HepG2 (cell line): Measurements from ENCODE around the gene SNAI1. TPM values are rescaled to one million over a fixed set of nuclear protein-coding genes. Genes with fewer than 3 reads are reported as not detected.
"Not testable (repeated sequence)": the region's sequence is repeated elsewhere in the genome, so short reads cannot be mapped to it uniquely, and the experiment has no call there.

Experiments
- ATAC-seq: fragments of 200-7000 bp; cut with Tn5 transposase; 3 replicates; pipeline ENCODE4 v1.9.1; 2020; ENCODE audit warnings: mild to moderate bottlenecking, moderate library complexity
- BruUV-seq: library from RNA; stranded (reverse); fragments of 400-500 nt; replicated peaks from 2 replicates; lab custom pipeline; 2021; lab: Mats Ljungman, UMichigan
- CTCF ChIA-PET: fragments of 300-600 bp; formaldehyde crosslinking; extraction: SDS; loops from one replicate; lab custom pipeline; 2021; ENCODE audit warnings: low total read pairs, inconsistent platforms, low intra/inter-chr PET ratio; lab: Yijun Ruan, JAX
- POLR2A ChIA-PET: fragments of 350-600 bp; sonication (Branson Sonifier 250); formaldehyde crosslinking; loops from one replicate; lab custom pipeline; 2020; ENCODE audit warnings: antibody characterized with exemption, inconsistent platforms; lab: Yijun Ruan, JAX
- DNase-seq: peaks from one replicate; pipeline ENCODE4 v3.0.0-alpha.2; 2015; ENCODE audit warnings: low spot score
- FAIRE-seq: peaks from 3 replicates; lab custom pipeline; 2011; peaks lifted over from hg19 to GRCh38; lab: Jason Lieb, UNC
- H2AFZ ChIP-seq: one replicate; pipeline ENCODE4 v1.6.1; 2011; ENCODE audit warnings: low read length, inconsistent platforms
- H3K27ac ChIP-seq: fragments of 300-600 bp; 3 replicates; pipeline ENCODE4 v1.8.0; 2011; ENCODE audit warnings: mixed run types, mild to moderate bottlenecking, mixed read lengths, low read length, inconsistent platforms; ENCODE audit not compliant: insufficient read depth; ENCODE audit errors: extremely low read length
- H3K27me3 ChIP-seq, 2 experiments: fragments of 200-600 bp in 1 of 2; 2 replicates in 1 of 2; 3 replicates in 1 of 2; pipeline versions ENCODE4 v1.6.0 to v1.8.0; 2011; ENCODE audit warnings: low read length in 2 of 2, mild to moderate bottlenecking in 2 of 2, moderate library complexity in 2 of 2, inconsistent platforms in 1 of 2; ENCODE audit not compliant: insufficient read depth in 2 of 2, control insufficient read depth in 1 of 2
- H3K36me3 ChIP-seq, 2 experiments: fragments of 200-600 bp in 1 of 2; replicated peaks in 1 of 2; 2 replicates in 1 of 2; 3 replicates in 1 of 2; pipeline versions ENCODE4 v1.5.1 to v1.8.0; 2011; ENCODE audit warnings: low read length in 2 of 2, inconsistent platforms in 1 of 2; ENCODE audit not compliant: insufficient read depth in 2 of 2, control insufficient read depth in 1 of 2
- H3K4me1 ChIP-seq: 2 replicates; pipeline ENCODE4 v1.5.1; 2012; ENCODE audit warnings: low read length, inconsistent platforms; ENCODE audit not compliant: insufficient read depth
- H3K4me2 ChIP-seq: 2 replicates; pipeline ENCODE4 v1.6.0; 2011; ENCODE audit warnings: low read depth, low read length, inconsistent platforms
- H3K4me3 ChIP-seq, 3 experiments: fragments of 200-600 bp in 1 of 3; sonication (generic), shearing (Covaris generic) in 1 of 3; replicated peaks in 1 of 3; 2 replicates each; pipeline ENCODE4 v1.5.1; 2011 to 2016; ENCODE audit warnings: low read length in 3 of 3, inconsistent platforms in 2 of 3, low read depth in 2 of 3, mild to moderate bottlenecking in 2 of 3, control low read depth in 1 of 3, mixed read lengths in 1 of 3; ENCODE audit not compliant: insufficient read depth in 1 of 3
- H3K79me2 ChIP-seq: one replicate; pipeline ENCODE4 v1.6.1; 2011; ENCODE audit warnings: low read length, inconsistent platforms; ENCODE audit not compliant: insufficient read depth
- H3K9ac ChIP-seq: 2 replicates; pipeline ENCODE4 v1.6.0; 2011; ENCODE audit warnings: mild to moderate bottlenecking, low read depth, low read length, inconsistent platforms; ENCODE audit not compliant: insufficient read depth
- H3K9me3 ChIP-seq: 2 replicates; pipeline ENCODE4 v1.5.1; 2012; ENCODE audit warnings: mild to moderate bottlenecking, low read length
- H4K20me1 ChIP-seq: 2 replicates; pipeline ENCODE4 v1.6.0; 2011; ENCODE audit warnings: inconsistent platforms, mild to moderate bottlenecking, low read length, moderate library complexity; ENCODE audit not compliant: insufficient read depth
- ADNP ChIP-seq: sonication (generic); formaldehyde crosslinking; IDR thresholded peaks from 2 replicates; pipeline ENCODE4 v1.4.0; 2020; ENCODE audit warnings: missing genetic modification reagents
- DRAP1 ChIP-seq: IDR thresholded peaks from 2 replicates; pipeline ENCODE4 v1.6.1; 2016; ENCODE audit warnings: missing genetic modification reagents, missing compliant biosample characterization
- ETV6 ChIP-seq: sonication (generic); formaldehyde crosslinking; conservative IDR thresholded peaks from 2 replicates; pipeline ENCODE4 v1.4.0; 2020; ENCODE audit warnings: missing genetic modification reagents
- HNRNPH1 ChIP-seq: fragments of 200-400 bp; formaldehyde crosslinking; optimal IDR thresholded peaks from 2 replicates; pipeline ENCODE3; 2017; ENCODE audit warnings: mild to moderate bottlenecking, low read depth, low read length
- HOXD1 ChIP-seq: sonication (generic); formaldehyde crosslinking; IDR thresholded peaks from 2 replicates; pipeline ENCODE4 v1.5.0; 2020; ENCODE audit warnings: missing genetic modification reagents
- SIX1 ChIP-seq: sonication (generic); formaldehyde crosslinking; IDR thresholded peaks from 2 replicates; pipeline ENCODE4 v1.4.0; 2020; ENCODE audit warnings: missing genetic modification reagents, borderline replicate concordance
- SMAD1 ChIP-seq: sonication (generic); formaldehyde crosslinking; IDR thresholded peaks from 2 replicates; pipeline ENCODE4 v1.4.0; 2020; ENCODE audit warnings: missing genetic modification reagents, low read depth, mild to moderate bottlenecking, borderline replicate concordance
- ZMYM3 ChIP-seq: sonication (generic); formaldehyde crosslinking; IDR thresholded peaks from 2 replicates; pipeline ENCODE4 v1.5.1; 2020; ENCODE audit warnings: mild to moderate bottlenecking, missing genetic modification reagents
- ZNF12 ChIP-seq: sonication (generic); formaldehyde crosslinking; IDR thresholded peaks from 2 replicates; pipeline ENCODE4 v1.5.0; 2020; ENCODE audit warnings: missing genetic modification reagents
- ZNF20 ChIP-seq: sonication (generic); formaldehyde crosslinking; IDR thresholded peaks from 2 replicates; pipeline ENCODE4 v1.4.0; 2020; ENCODE audit warnings: mild to moderate bottlenecking, moderate library complexity, missing genetic modification reagents
- ZNF275 ChIP-seq: sonication (generic); formaldehyde crosslinking; IDR thresholded peaks from 2 replicates; pipeline ENCODE4 v1.8.0; 2022; ENCODE audit warnings: missing genetic modification reagents, mild to moderate bottlenecking, inconsistent platforms, borderline replicate concordance
- ZNF768 ChIP-seq: sonication (generic); formaldehyde crosslinking; IDR thresholded peaks from 2 replicates; pipeline ENCODE4 v1.4.0; 2020; ENCODE audit warnings: missing genetic modification reagents
- WGBS: methylation state at CpG from one replicate; pipeline ENCODE4 v1.1.6; 2017; ENCODE audit warnings: low lambda C conversion rate; 5-methylcytosine and 5-hydroxymethylcytosine counted together
- in situ Hi-C: cut with HindIII; loops from 2 replicates; pipeline ENCODE4 v1.10.0; 2017; ENCODE audit warnings: low pct_unique_long_range_greater_than_20kb; ENCODE audit not compliant: extremely low pct_ligation_motif_present
- intact Hi-C: fragments of 100-400 bp; cut with micrococcal nuclease; formaldehyde crosslinking; loops from one replicate; pipeline ENCODE4 v1.10.0; 2022; ENCODE audit not compliant: unreplicated experiment
- polyA plus RNA-seq, 8 experiments: library from polyadenylated mRNA; depleted of rRNA in 3 of 8; stranded (reverse) in 7 of 8; unstranded in 1 of 8; fragments of >200 nt; fragmentation: Illumina TruSeq in 4 of 8; extraction: Trizol in 4 of 8; gene quantifications; 2 replicates each; pipeline versions ENCODE4 v1.2.1 to v1.2.3, GENCODE V29; 2011 to 2016; ENCODE audit warnings: low read depth in 4 of 8, missing spikeins in 1 of 8, mixed read lengths in 1 of 8; ENCODE audit not compliant: insufficient read depth in 1 of 8
- total RNA-seq, 5 experiments: library from RNA; depleted of rRNA; stranded (reverse); fragments of >200 nt; fragmentation: Illumina TruSeq; extraction: Trizol; gene quantifications; 2 replicates each; pipeline ENCODE4 v1.2.3, GENCODE V29; 2016; ENCODE audit warnings: low read depth in 1 of 5
- TF ChIP-seq, protein P1 (sequence below): sonication (generic); formaldehyde crosslinking; IDR thresholded peaks from 2 replicates; pipeline ENCODE4 v1.5.0; 2020; ENCODE audit warnings: missing genetic modification reagents
- TF ChIP-seq, protein P2 (sequence below): sonication (generic); formaldehyde crosslinking; conservative IDR thresholded peaks from 2 replicates; pipeline ENCODE4 v1.4.0; 2020; ENCODE audit warnings: missing genetic modification reagents

Gene SNAI1
- total and polyA plus RNA-seq, 2 of the 13 experiments (the other 11 are each of a cell fraction or from before 2014, with no cell fraction given): 1.3 to 1.4 TPM

DNA sequence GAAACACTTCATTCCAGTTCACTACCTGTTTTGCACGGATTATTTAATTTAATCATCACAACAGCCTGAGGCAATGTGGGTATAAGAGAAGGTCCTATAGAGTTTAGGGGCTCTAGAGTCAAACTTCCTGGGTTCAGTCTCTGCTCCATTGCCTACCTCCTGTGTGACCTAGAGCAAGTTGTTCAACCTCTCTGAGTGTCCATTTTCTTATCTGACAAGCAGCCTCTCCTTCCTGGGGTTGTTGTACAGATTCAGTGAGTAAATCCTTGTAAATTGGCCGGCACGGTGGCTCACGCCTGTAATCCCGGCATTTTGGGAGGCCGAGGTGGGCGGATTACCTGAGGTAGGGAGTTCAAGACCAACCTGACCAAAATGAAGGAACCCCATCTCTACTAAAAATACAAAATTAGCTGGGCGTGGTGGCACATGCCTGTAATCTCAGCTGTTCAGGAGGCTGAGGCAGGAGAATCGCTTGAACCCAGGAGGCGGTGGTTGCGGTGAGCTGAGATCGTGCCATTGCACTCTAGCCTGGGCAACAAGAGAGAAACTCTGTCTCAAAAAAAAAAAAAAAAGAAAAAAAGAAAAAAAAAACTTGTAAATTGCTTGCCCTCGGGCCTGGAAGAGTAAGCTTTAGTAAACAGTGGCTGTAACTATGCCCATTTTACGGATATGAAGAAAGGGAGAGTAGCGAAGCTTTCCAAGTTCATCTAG, 15.9 kb downstream of the SNAI1 start:
- H3K4me2 ChIP-seq, H3K4me3 ChIP-seq, BruUV-seq, H3K36me3 ChIP-seq, CTCF ChIA-PET, FAIRE-seq, in situ Hi-C loops, H4K20me1 ChIP-seq, H3K9me3 ChIP-seq, intact Hi-C loops, ATAC-seq, POLR2A ChIA-PET, H3K79me2 ChIP-seq, H3K27ac ChIP-seq, DNase-seq, H3K9ac ChIP-seq: not testable (repeated sequence)
- Histone ChIP-seq H3K27me3 (peaks cover 2 to 29% of the 10 kb centered on the region in 2 experiments; a peak in 4 of 5 replicates), H2AFZ (peak overlapping the region; percentile 32), H3K4me1 (peaks cover 37% of the 10 kb centered on the region)
- TF ChIP-seq ADNP (CRISPR knock-in tag) (0 out of 2 replicates have a peak, but pooled peaks have one; percentile 12), ZMYM3 (peak; percentile 67; the same call in 1 of the 2 replicates), ZNF768 (CRISPR knock-in tag) (peak; percentile 88), ZNF20 (CRISPR knock-in tag) (0 out of 2 replicates have a peak, but pooled peaks have one; percentile 30)
- WGBS: 57% methylated on average over 15 of the region's 15 CpGs

GRCh38 chr20:49999329-49999728, 16.5 kb downstream of the SNAI1 start:
- POLR2A ChIA-PET: interaction anchor here (0.7 kb wide), 1 partner anchor 16 kb away, joined by 3 read pairs; no protein-coding TSS in a partner anchor
- no TSS peak for BruUV-seq
- DNase-seq (no peak), ATAC-seq (no peak; the same call in 2 of the 3 replicates), FAIRE-seq (no peak)
- Histone ChIP-seq H2AFZ (peak overlapping the region; percentile 32), H3K4me2 (no peak overlapping the region), H3K79me2 (no peaks in the 10 kb centered on the region), H3K27ac (no peak overlapping the region), H3K4me1 (peaks cover 37% of the 10 kb centered on the region), H3K9me3 (no peaks in the 10 kb centered on the region), H3K36me3 (no peaks in the 10 kb centered on the region), H4K20me1 (no peaks in the 10 kb centered on the region), H3K9ac (no peak overlapping the region), H3K27me3 (peaks cover under 1 to 25% of the 10 kb centered on the region in 2 experiments; a peak in 4 of 5 replicates), H3K4me3 (no peak overlapping the region)
- intact Hi-C loops (no loop called here), in situ Hi-C loops (no loop called here)
- CTCF ChIA-PET: no interaction called here
- WGBS: 22% methylated on average over 7 of the region's 7 CpGs
- TF ChIP-seq DRAP1 (CRISPR knock-in tag) (no peak), SMAD1 (CRISPR knock-in tag) (no peak), ETV6 (CRISPR knock-in tag) (no peak), ZNF12 (CRISPR knock-in tag) (no peak), HNRNPH1 (no peak), ZNF275 (no peak), SIX1 (CRISPR knock-in tag) (no peak), HOXD1 (CRISPR knock-in tag) (no peak)
- TF ChIP-seq, protein P1, sequence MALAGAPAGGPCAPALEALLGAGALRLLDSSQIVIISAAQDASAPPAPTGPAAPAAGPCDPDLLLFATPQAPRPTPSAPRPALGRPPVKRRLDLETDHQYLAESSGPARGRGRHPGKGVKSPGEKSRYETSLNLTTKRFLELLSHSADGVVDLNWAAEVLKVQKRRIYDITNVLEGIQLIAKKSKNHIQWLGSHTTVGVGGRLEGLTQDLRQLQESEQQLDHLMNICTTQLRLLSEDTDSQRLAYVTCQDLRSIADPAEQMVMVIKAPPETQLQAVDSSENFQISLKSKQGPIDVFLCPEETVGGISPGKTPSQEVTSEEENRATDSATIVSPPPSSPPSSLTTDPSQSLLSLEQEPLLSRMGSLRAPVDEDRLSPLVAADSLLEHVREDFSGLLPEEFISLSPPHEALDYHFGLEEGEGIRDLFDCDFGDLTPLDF (CRISPR knock-in tag): no peak
- TF ChIP-seq, protein P2, sequence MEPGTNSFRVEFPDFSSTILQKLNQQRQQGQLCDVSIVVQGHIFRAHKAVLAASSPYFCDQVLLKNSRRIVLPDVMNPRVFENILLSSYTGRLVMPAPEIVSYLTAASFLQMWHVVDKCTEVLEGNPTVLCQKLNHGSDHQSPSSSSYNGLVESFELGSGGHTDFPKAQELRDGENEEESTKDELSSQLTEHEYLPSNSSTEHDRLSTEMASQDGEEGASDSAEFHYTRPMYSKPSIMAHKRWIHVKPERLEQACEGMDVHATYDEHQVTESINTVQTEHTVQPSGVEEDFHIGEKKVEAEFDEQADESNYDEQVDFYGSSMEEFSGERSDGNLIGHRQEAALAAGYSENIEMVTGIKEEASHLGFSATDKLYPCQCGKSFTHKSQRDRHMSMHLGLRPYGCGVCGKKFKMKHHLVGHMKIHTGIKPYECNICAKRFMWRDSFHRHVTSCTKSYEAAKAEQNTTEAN (CRISPR knock-in tag): no peak
